ENCODE measurements around the gene ATAD2B. TPM values are rescaled to one million over a fixed set of nuclear protein-coding genes. Genes with fewer than 3 reads are reported as not detected.

Gene ATAD2B
- total RNA-seq, 4 donors from 2014 or later = 39.0 to 56.9 (median 45.2) TPM

DNA sequence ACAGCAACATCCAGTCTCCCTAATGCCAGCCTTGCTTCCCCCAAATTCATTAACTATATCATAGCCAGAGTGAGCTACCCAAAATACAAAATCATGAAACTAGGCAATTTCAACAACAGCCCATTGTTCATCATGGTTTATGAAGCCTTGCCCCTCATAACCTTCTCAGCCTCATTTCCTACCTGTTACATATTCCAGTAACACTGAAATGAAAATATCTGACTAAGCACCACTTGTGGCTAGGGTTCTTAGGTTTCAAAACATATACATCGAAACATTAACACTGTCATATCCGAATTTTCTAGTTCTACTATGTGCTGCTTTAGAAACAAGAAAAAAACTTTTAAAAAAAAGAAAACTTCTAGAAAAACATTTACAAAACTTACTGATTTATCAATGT is 59.5 kb downstream of the ATAD2B start:
- Histone ChIP-seq H3K27ac (no peak overlapping the region), H3K36me3 (peaks cover 0 to 68% (median 0%) of the 10 kb centered on the region in 3 donors), H3K4me1 (no peaks in the 10 kb centered on the region), H3K4me3 (no peak overlapping the region), H3K27me3 (no peaks in the 10 kb centered on the region), H3K9me3 (no peaks in the 10 kb centered on the region)
- TF ChIP-seq POLR2A (IDR thresholded peaks at IDR 0.05) (no peak), EP300 (IDR thresholded peaks at IDR 0.05) (no peak)
- TF ChIP-seq, protein P1, sequence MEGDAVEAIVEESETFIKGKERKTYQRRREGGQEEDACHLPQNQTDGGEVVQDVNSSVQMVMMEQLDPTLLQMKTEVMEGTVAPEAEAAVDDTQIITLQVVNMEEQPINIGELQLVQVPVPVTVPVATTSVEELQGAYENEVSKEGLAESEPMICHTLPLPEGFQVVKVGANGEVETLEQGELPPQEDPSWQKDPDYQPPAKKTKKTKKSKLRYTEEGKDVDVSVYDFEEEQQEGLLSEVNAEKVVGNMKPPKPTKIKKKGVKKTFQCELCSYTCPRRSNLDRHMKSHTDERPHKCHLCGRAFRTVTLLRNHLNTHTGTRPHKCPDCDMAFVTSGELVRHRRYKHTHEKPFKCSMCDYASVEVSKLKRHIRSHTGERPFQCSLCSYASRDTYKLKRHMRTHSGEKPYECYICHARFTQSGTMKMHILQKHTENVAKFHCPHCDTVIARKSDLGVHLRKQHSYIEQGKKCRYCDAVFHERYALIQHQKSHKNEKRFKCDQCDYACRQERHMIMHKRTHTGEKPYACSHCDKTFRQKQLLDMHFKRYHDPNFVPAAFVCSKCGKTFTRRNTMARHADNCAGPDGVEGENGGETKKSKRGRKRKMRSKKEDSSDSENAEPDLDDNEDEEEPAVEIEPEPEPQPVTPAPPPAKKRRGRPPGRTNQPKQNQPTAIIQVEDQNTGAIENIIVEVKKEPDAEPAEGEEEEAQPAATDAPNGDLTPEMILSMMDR (IDR thresholded peaks at IDR 0.05) = no peak
- WGBS, 2 donors = 96% methylated on average over 2 of the region's 2 CpGs
- DNase-seq (ENCODE audit: low spot score in 2 of 2) = no peak

DNA sequence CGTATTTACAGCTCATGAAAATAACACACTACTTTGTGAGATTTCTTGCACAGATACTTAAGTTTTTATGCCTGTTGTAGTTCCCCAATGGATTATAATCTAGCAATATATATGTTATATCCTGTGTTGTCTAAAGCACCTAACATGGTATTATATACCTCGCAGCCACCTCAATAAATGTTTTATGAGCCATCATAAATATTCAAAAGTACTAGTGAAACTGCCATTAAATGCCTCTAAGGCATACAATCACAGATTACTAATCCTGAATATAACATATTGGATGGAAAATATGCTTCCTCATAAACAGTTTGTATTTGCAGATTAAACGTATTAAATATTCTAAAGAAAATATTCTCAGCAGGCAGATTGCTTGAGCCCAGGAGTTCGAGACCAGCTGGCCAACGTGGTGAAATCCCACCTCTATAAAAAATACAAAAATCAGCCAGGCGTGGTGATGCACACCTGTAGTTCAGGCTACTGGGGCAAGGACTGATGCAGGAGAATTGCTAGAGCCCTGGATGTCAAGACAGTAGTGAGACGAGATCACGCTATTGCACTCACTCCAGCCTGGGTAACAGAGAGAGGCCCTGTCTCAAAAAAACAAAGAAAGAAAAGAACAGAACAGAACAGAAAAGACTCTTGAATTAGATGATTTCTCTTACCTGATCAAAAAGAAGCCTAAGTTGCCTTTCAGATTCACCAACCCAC is 64.1 kb downstream of the ATAD2B start:
- WGBS, 2 donors = 90 to 93% methylated on average over 8 of the region's 8 CpGs
- no peak overlapping the region for H3K4me3 ChIP-seq

DNA sequence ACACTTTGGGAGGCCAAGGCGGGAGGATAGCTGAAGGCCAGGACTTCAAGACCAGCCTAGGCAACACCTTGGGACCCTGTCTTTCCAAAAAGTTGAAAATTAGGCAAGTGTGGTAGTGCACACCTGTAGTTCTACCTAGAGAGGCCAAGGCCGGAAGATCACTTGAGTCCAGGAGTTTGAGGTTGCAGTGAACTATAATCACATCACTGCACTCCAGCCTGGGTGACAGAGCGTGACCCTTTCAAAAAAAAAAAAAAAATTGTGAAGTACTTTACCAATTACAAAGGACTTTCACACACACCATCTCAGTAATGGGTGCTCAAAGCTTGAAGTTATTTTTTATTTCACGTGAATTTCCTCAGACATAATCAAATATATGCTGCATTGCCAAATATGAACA is 65.0 kb downstream of the ATAD2B start:
- Histone ChIP-seq H3K36me3 (peaks cover 0 to 73% (median 0%) of the 10 kb centered on the region in 3 donors), H3K4me3 (no peak overlapping the region), H3K27ac (no peak overlapping the region), H3K4me1 (no peaks in the 10 kb centered on the region), H3K27me3 (no peaks in the 10 kb centered on the region), H3K9me3 (no peaks in the 10 kb centered on the region)
- DNase-seq (ENCODE audit: low spot score in 2 of 2) = no peak
- 96 to 97% methylated on average over 4 of the region's 4 CpGs for WGBS, 2 donors
- TF ChIP-seq POLR2A (IDR thresholded peaks at IDR 0.05) = no peak
- TF ChIP-seq EP300 (IDR thresholded peaks at IDR 0.05) = no peak
- TF ChIP-seq, protein P1 (IDR thresholded peaks at IDR 0.05) = no peak

More for the DNA sequence above, 64.1 kb downstream of the ATAD2B start:
- Histone ChIP-seq H3K27me3 (no peaks in the 10 kb centered on the region), H3K36me3 (peaks cover 0 to 74% (median 0%) of the 10 kb centered on the region in 3 donors), H3K27ac (no peak overlapping the region), H3K9me3 (no peaks in the 10 kb centered on the region), H3K4me1 (no peaks in the 10 kb centered on the region)
- no peak for DNase-seq (ENCODE audit: low spot score in 2 of 2)
- TF ChIP-seq EP300 (IDR thresholded peaks at IDR 0.05) = no peak
- no peak for TF ChIP-seq POLR2A (IDR thresholded peaks at IDR 0.05)
- TF ChIP-seq, protein P1 (IDR thresholded peaks at IDR 0.05) = no peak

DNA sequence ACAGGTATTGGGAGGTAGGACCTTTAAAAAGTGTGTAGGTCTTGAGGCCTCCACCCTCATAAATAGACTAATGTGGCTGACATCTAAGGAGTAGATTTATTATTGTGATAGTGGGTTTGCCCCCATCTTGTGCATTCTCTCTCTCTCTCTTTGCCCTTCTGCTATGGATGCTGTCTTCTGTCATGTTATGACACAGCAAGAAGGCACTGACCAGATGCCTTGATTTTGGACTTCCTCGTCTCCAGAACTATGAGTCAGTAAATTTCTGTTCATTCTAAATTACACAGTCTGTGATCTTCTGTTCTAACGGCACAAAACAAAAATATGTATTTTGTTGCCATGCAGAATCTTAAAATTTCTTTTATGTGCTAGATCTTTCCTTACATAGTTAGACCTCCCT is 66.9 kb downstream of the ATAD2B start:
- Histone ChIP-seq H3K27me3 (no peaks in the 10 kb centered on the region), H3K27ac (no peak overlapping the region), H3K9me3 (no peaks in the 10 kb centered on the region), H3K4me3 (no peak overlapping the region), H3K36me3 (peaks cover 0 to 72% (median 0%) of the 10 kb centered on the region in 3 donors), H3K4me1 (no peaks in the 10 kb centered on the region)
- no peak for DNase-seq (ENCODE audit: low spot score in 2 of 2)
- TF ChIP-seq EP300 (IDR thresholded peaks at IDR 0.05) (no peak), POLR2A (IDR thresholded peaks at IDR 0.05) (no peak)
- TF ChIP-seq, protein P1 (IDR thresholded peaks at IDR 0.05) = no peak
- WGBS, 2 donors = 63 to 84% methylated on average over 2 of the region's 2 CpGs

DNA sequence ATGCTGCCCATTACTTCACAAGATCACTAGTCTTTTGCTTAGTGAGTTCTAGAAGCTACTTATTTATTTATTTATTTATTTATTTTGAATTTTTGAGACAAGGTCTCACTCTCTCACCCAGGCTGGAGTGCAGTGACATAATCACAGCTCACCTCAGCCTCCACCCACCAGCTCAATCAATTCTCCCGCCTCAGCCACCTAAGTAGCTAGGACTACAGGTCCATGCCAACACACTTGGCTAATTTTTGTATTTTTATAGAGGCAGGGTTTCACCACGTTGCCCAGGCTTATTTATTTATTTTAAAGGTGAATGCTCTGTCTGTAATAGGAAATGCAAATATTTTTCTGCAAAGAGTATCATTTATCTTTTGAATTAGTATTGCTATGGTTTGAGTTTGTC is 67.7 kb downstream of the ATAD2B start:
- Histone ChIP-seq H3K36me3 (peaks cover 0 to 72% (median 0%) of the 10 kb centered on the region in 3 donors), H3K27me3 (no peaks in the 10 kb centered on the region), H3K9me3 (no peaks in the 10 kb centered on the region), H3K4me3 (no peak overlapping the region), H3K27ac (no peak overlapping the region), H3K4me1 (no peaks in the 10 kb centered on the region)
- WGBS, 2 donors = 70 to 73% methylated on average over 2 of the region's 2 CpGs
- no peak for DNase-seq (ENCODE audit: low spot score in 2 of 2)
- TF ChIP-seq POLR2A (IDR thresholded peaks at IDR 0.05) (no peak), EP300 (IDR thresholded peaks at IDR 0.05) (no peak)
- TF ChIP-seq, protein P1 (IDR thresholded peaks at IDR 0.05) = no peak
